ENCODE results near the gene CDH26.
"Not testable (repeated sequence)": the region's sequence is repeated elsewhere in the genome, so short reads cannot be mapped to it uniquely, and the experiment has no call there.

Gene CDH26

DNA sequence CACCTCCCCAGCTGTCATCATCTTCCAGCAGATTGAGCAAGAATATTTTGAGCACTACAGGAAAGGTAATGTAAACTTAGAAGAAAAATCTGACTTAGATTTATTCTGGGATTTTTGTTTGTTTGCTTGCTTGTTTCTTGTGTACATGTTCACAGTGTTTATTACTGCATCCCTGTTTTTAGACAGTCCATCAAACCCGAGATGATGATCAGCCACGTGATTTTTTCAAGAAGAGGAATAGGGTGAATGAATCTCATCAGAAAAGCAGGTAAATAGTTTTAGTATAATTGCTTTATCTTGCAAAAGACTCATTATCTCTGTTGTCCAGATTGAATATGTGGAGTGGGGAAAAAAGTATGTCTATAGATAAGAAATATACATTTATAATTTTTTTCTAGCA is 16.0 kb upstream of the CDH26 start:
- DNase-seq, result no peak

DNA sequence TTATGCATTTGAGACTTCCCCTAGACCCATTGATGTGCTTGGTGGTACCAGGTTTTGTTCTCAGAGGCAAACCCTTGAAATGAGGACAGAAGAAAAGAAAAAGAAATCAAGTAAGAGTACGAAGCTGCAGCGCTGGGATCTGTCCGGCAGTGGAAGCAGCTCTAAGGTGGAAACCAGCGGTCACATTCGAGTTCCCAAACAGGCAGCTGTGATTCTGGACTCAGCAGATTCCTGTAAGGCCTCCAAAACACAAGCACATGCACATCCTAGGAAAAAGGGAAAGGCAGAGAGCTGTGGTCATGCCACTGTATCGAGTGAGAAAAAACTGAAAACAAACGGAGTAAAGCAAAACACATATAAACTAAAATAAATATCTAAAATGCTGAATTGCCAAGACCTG is 13.5 kb upstream of the CDH26 start:
- no peak for DNase-seq

DNA sequence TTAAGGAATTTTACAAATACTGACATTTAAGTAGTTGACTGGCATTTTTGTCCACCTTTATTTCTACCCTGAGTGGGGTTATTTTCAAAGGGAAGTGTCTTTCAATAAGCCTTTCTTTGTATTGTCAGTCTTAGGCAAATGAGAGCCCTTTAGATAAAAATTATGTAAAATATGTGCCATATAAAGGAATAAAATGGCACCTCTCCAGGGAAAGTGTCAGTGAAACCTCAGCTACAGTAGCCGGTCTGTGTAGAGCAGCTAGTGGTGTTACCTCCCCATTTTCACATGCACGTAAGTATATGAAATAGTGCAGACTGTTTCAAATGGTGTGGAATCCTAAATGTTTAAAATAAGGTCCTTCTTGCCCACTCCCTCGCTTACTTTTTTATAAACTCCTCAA is 13.0 kb upstream of the CDH26 start:
- no peak for DNase-seq

DNA sequence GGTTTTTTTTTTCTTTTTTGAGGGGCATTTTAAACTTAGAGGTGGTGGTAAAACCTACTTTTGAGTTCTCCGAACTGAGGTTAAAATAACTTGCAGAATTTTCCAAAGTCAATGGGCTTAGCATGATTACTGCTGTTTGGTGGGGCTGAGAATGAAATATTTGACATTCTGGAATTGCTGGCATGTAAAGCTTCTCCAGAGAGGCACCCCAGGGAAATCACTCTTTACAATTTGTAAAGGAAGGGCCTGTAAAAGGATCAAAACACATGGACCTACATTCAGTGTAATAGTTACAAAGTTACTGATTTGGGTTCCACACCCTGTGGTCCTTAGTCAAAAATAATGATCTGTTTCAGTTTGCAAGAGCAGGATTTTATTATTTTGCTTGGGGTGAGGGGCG is 12.5 kb upstream of the CDH26 start:
- no peak for DNase-seq

DNA sequence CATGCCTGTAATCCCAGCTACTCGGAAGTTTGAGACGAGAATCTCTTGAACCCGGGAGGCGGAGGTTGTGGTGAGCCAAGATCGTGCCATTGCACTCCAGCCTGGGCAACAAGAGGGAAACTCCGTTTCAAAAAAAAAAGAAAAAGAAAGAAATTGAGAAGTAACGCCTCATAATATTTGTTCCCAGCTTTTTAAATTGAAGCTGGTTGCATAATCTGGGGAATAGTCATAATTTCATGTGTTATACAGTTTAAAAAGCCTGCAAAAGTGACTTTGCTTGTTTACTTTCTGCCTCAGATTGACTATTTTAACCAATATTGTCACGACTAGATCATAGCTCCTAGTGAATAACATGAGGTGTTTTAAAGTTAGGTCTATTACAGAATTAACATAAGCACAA is 10.8 kb upstream of the CDH26 start:
- DNase-seq, result no peak

DNA sequence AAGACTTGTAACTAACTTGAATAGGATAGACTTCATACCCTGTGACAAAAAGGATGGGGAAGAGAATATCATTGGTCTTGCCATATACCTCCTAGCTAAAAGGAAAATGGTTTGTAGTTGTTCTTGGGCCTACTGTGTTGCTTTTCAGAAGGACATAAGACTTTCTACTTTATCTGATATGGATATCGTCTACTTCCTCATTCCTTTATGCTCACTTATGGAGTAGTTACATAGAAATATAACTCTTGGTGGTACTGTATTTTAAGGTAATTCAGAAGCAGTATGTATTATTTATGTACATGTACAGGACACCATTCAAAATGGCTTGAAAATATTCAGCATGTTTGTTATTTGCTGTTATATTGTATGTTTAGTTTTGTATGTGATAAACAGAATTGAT is 10.0 kb upstream of the CDH26 start:
- DNase-seq, result no peak

GRCh38 chr20:59948828-59949720 is 9.1 kb upstream of the CDH26 start:
- peak; percentile 62 for DNase-seq

GRCh38 chr20:59949911-59950310 is 8.3 kb upstream of the CDH26 start:
- no peak for DNase-seq

- DNase-seq, result no peak
Measured at GRCh38 chr20:59954718-59955117, 3.5 kb upstream of the CDH26 start.

DNA sequence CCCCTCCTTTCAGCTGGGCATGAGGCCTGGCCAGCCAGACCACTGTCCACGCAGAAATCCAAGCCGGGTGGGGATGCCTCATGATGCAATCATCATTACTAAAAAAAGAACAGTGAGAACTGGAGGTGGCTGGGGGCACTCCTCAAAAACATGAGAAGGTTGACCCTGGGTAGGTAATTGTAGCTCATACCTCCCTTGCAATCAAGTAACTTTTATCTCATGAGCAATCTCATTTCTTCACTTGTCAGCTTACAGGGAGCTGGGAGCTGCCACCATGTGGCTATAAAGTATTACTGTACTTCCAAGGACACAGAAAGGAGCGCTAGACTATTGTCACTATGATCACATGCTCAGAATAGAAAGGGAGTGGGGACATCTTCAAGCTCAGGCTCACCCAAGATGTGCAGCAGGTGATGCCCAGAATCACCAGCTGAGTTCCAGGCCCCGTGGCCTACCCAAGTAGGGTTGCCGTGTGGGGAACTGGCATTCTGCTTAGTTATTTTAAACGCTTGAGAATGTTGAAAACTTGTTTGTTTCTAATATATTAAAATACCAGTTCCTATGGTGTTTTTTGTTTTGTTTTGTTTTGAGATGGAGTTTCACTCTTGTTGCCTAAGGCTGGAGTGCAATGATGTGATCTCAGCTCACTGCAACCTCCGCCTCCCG is 3.0 kb upstream of the CDH26 start:
- peak; percentile 21 for DNase-seq

GRCh38 chr20:59957568-59957967 is 655 bp upstream of the CDH26 start:
- DNase-seq, result not testable (repeated sequence)

DNA sequence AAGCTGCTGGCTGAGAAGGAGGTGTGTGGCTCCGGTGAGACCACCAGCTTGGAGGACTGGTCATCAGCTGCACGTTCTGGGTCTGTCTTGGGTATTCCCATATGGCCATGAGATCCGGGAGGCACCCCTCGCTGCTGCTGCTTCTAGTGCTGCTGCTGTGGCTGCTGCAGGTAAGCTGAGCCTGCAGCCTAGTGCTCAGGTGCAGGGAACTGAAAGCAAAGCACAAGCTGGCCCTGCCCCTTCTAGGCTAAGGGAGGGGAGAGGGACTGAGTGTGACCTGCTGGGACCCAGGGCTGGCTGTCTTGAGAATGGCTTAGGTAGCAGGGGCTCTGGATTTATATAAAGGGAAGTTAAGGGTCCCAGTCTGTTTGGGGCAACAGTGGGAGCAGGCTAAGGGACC is 403 bp downstream of the CDH26 start:
- DNase-seq, result peak; percentile 5

GRCh38 chr20:59961423-59961822 is 3.2 kb downstream of the CDH26 start:
- no peak for DNase-seq

DNA sequence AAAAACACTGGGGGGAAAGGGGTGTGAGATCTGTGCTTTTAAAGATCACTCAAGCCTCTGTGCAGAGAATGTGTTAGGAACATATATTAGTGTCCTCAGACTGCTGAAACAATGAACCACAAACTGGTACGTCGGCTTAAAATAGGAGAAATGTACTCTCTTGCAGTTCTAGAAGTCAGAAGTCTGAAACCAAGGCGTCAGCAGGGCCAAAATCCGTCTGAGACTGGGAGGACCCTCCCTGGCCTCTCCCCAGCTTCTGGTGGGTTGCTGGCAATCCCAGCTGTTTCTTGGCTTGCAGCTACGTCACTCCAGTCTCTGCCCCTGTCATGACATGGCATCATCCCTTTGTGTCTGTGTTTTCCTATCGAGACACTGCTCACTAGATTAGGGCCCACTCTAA is 3.9 kb downstream of the CDH26 start:
- DNase-seq, result no peak

DNA sequence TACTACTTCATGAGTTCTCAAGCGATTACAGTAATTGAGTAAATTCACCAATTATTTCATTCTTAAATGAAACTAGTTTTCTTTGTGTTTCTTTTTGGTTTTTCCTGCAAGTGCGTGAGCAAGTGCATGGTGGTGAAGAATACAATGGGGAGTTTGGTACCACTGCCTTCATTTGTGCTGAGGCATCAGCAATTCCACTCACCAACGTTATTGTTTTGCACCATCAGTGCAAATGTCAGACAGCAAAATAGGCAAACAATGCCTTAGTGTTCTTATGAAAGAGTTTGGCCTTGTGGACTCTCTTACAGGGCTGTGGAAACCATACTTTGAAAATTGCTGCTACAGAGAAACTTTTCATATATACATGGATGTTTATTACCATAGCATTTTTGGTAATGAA is 8.2 kb downstream of the CDH26 start:
- no peak for DNase-seq

- no peak for DNase-seq
Measured at GRCh38 chr20:59971428-59971827, 13.2 kb downstream of the CDH26 start.

DNA sequence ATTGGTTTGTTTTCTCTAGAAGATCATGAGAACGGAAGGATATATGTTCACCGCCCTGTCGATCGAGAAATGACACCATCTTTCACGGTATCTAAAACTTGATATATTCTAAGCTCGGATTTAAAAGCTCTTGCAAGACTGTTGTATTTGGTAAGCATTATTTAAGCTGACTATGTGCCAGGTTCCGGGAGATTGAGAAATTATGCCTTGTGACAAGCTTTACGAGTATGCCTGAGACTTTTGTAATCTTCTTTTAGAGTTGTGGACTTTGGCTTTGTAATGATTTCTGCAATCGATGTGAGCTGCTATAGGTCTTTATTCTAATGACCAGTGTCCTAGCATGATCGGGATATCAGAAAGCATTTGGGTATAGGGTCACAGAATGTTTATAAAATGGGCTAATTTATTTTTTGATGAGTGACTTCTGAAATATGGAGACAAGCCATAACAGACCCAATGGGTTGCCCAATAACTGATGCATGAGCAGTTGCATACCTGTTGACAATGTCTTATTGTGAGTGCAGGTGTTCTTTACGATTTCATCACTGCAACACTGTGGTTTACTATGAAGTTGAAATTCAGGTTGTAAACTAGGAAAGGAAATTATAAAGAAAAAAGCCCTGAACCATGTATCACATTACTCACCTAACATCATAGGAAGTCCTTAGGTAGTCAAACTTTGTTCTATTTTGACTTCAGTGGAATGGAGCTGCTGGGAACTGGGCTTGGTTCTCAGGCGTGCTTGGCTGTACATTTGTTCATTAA is 14.0 kb downstream of the CDH26 start:
- no peak for DNase-seq

DNA sequence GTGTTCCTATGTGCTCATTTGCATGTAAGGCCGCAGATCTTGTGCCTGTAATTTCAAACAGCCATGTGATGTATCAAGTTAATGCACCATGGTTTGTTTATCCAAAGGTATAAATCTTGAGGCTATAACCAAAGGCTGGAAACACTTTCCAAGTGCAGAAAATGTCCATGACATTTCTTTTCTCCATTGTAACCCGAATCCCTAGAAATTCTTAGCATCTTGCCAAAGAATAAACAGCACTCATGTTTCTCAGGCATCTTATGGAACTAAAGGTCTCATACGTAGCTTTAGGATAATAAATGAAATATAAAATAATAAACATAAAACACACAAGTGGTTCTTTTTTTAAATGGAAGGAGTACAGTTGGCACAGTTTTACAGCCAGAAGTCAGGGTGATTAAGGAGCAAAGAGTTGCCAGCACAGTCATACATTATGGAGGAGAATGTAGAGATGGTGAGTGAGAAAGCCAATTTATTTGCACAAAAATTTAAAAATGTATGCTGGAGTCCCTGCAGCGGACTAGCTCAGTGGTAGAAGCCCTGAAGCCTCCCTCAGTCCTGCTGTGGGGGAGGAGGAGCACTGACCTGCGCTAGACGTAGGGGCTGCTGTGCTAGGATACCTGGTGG is 18.0 kb downstream of the CDH26 start:
- no peak for DNase-seq

GRCh38 chr20:59977086-59977485 is 18.9 kb downstream of the CDH26 start:
- no peak for DNase-seq

- DNase-seq, result no peak
Measured at GRCh38 chr20:59983076-59983475, 24.9 kb downstream of the CDH26 start.

GRCh38 chr20:59984541-59984940 is 26.3 kb downstream of the CDH26 start:
- no peak for DNase-seq

DNA sequence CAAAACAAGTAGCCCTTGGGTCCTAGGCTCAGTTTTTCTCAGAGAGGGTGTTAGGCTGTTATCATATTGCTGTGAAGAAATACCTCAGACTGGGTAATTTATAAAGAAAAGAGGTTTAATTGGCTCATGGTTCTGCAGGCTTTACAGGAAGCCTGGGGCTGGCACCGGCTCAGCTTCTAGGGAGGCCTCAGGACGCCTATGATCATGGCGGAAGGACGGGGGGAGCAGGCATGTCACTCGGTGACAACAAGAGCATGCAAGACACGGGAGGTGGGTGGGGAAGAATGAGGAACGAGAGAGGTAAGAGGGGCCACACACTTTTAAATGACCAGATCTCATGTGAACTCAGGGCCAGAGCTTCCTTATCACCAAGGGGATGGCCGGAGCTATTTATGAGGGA is 26.9 kb downstream of the CDH26 start:
- DNase-seq, result no peak

DNA sequence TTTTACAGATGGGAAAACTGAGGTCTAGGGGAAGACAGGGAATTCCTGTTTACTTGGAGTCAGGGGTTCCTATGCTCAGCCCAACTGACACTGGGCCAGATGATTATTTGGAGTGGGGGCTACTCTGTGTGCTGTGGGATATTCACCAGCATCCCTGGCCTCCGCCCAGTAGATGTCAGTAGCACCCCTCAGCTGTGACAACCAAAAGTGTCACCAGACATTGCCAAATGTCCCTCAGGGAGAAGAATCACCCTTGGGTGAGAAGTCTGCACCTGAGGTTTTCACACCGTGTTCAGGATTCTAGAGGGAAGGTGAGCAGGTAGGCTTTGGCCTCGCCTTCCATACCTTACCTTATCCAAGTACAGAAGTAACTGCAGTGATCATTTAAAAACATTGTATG is 27.6 kb downstream of the CDH26 start:
- DNase-seq, result peak; percentile 13

Measured in NCI-H1436 (cell line).